ENCODE measurements around the gene ZNF37A. TPM values are rescaled to one million over a fixed set of nuclear protein-coding genes. Genes with fewer than 3 reads are reported as not detected.

ZNF37A gene
- total RNA-seq, 1 donor from 2014 or later = 21.1 TPM

GRCh38 chr10:38156416-38157269 lies 62.5 kb downstream of the ZNF37A start:
- Mint-ChIP-seq H3K4me3 (ENCODE audit: unreplicated experiment) (no peak overlapping the region), H3K9me3 (ENCODE audit: unreplicated experiment) (peaks cover 13% of the 10 kb centered on the region), H3K36me3 (ENCODE audit: unreplicated experiment) (peaks cover 6% of the 10 kb centered on the region), H3K27ac (ENCODE audit: unreplicated experiment) (no peak overlapping the region), H3K4me1 (ENCODE audit: low read depth, unreplicated experiment) (no peaks in the 10 kb centered on the region), H3K27me3 (ENCODE audit: unreplicated experiment) (peaks cover 1% of the 10 kb centered on the region)
- TF ChIP-seq CTCF (IDR thresholded peaks at IDR 0.05; ENCODE audit: partially characterized antibody, unreplicated experiment) = no peak
- DNase-seq = no peak

- Mint-ChIP-seq H3K27ac (ENCODE audit: unreplicated experiment) (no peak overlapping the region), H3K36me3 (ENCODE audit: unreplicated experiment) (peaks cover 6% of the 10 kb centered on the region), H3K27me3 (ENCODE audit: unreplicated experiment) (no peaks in the 10 kb centered on the region), H3K4me1 (ENCODE audit: low read depth, unreplicated experiment) (no peaks in the 10 kb centered on the region), H3K9me3 (ENCODE audit: unreplicated experiment) (peaks cover 10% of the 10 kb centered on the region), H3K4me3 (ENCODE audit: unreplicated experiment) (no peak overlapping the region)
- no peak for TF ChIP-seq CTCF (IDR thresholded peaks at IDR 0.05; ENCODE audit: partially characterized antibody, unreplicated experiment)
- no peak for DNase-seq
These were observed 63.1 kb downstream of the ZNF37A start for GRCh38 chr10:38157270-38157685.

GRCh38 chr10:38159004-38159403 lies 64.9 kb downstream of the ZNF37A start:
- H3K4me1 Mint-ChIP-seq (ENCODE audit: low read depth, unreplicated experiment) = no peaks in the 10 kb centered on the region
- no peak for TF ChIP-seq CTCF (IDR thresholded peaks at IDR 0.05; ENCODE audit: partially characterized antibody, unreplicated experiment)
- no peak for DNase-seq
- H3K27me3 Mint-ChIP-seq (ENCODE audit: unreplicated experiment) = no peaks in the 10 kb centered on the region
- H3K36me3 Mint-ChIP-seq (ENCODE audit: unreplicated experiment) = peaks cover 6% of the 10 kb centered on the region
- no peak overlapping the region for H3K4me3 Mint-ChIP-seq (ENCODE audit: unreplicated experiment)
- no peak overlapping the region for H3K27ac Mint-ChIP-seq (ENCODE audit: unreplicated experiment)
- H3K9me3 Mint-ChIP-seq (ENCODE audit: unreplicated experiment) = peaks cover 8% of the 10 kb centered on the region

- TF ChIP-seq CTCF (IDR thresholded peaks at IDR 0.05; ENCODE audit: partially characterized antibody, unreplicated experiment) = no peak
- Mint-ChIP-seq H3K4me3 (ENCODE audit: unreplicated experiment) (no peak overlapping the region), H3K9me3 (ENCODE audit: unreplicated experiment) (peaks cover 11% of the 10 kb centered on the region), H3K4me1 (ENCODE audit: low read depth, unreplicated experiment) (no peaks in the 10 kb centered on the region), H3K27ac (ENCODE audit: unreplicated experiment) (no peak overlapping the region), H3K27me3 (ENCODE audit: unreplicated experiment) (peaks cover 2% of the 10 kb centered on the region), H3K36me3 (ENCODE audit: unreplicated experiment) (peaks cover 11% of the 10 kb centered on the region)
- DNase-seq = no peak
These were observed 69.5 kb downstream of the ZNF37A start for GRCh38 chr10:38163617-38164016.

GRCh38 chr10:38174336-38174735 lies 80.2 kb downstream of the ZNF37A start:
- no peak for DNase-seq
- Mint-ChIP-seq H3K9me3 (ENCODE audit: unreplicated experiment) (peaks cover 12% of the 10 kb centered on the region), H3K4me1 (ENCODE audit: low read depth, unreplicated experiment) (no peaks in the 10 kb centered on the region), H3K4me3 (ENCODE audit: unreplicated experiment) (no peak overlapping the region), H3K36me3 (ENCODE audit: unreplicated experiment) (peaks cover 10% of the 10 kb centered on the region), H3K27ac (ENCODE audit: unreplicated experiment) (no peak overlapping the region), H3K27me3 (ENCODE audit: unreplicated experiment) (peaks cover 2% of the 10 kb centered on the region)
- TF ChIP-seq CTCF (IDR thresholded peaks at IDR 0.05; ENCODE audit: partially characterized antibody, unreplicated experiment) = no peak

All from glutamatergic neuron (in vitro differentiated cells).